ENCODE measurements around the gene AADACL4. TPM values are rescaled to one million over a fixed set of nuclear protein-coding genes. Genes with fewer than 3 reads are reported as not detected.

Gene AADACL4
- total and polyA plus RNA-seq, 2 of the 8 experiments (the other 6 are each of a cell fraction or from before 2014, with no cell fraction given) = 0.08 TPM; not detected in 1

DNA sequence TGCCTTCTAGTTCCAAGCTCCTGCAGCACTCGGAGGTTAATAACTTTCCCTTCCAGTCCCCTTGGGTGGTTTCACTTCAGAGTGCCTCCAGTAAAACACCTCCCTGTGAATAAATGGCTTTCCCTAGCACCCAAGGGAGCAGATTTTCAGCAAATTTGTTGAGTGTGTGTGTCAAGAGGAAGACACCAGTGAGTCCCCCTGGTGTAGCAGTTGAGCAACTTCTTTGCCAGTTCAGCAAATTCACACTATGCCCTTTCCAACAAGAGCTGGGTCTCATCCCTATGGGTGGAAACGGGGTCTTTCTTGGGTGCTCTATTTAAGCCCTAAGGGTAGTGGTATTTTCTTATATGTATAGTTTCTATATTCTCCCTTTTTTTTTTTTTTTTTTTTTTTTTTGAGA, 806 bp upstream of the AADACL4 start:
- Histone ChIP-seq H4K91ac (replicated peaks; ENCODE audit: insufficient read length, low read length) (no peak overlapping the region), H3K36me3 (ENCODE audit: control insufficient read depth in 2 of 4, insufficient read depth in 4 of 4, low read length in 3 of 4) (no peaks in the 10 kb centered on the region), H3K18ac (ENCODE audit: extremely low read depth, low read length) (no peak overlapping the region), H2BK15ac (ENCODE audit: low read length) (no peak overlapping the region), H3K4me3 (ENCODE audit: extremely low read depth in 1 of 4, insufficient read depth in 2 of 4, low read depth in 3 of 4, low read length in 4 of 4) (no peak overlapping the region), H4K20me1 (replicated peaks in 1 of 2; ENCODE audit: control insufficient read depth in 1 of 2, insufficient read depth in 2 of 2, low read length in 2 of 2) (no peaks in the 10 kb centered on the region), H3K4me1 (replicated peaks in 1 of 4; ENCODE audit: control insufficient read depth in 3 of 4, insufficient read depth in 4 of 4, low read length in 3 of 4) (peaks cover 0 to 5% (median 2%) of the 10 kb centered on the region in 4 experiments; a peak in 4 of 7 replicates), H3K4ac (replicated peaks; ENCODE audit: insufficient read length, low read depth, low read length) (no peak overlapping the region), H4K5ac (ENCODE audit: insufficient read length, low read depth, low read length) (no peak overlapping the region), H2BK12ac (ENCODE audit: low read depth, low read length) (no peak overlapping the region), H3K14ac (ENCODE audit: insufficient read length) (no peak overlapping the region), H2AFZ (ENCODE audit: low read length) (no peak overlapping the region), H3K23ac (ENCODE audit: insufficient read length) (no peak overlapping the region), H3K9me3 (ENCODE audit: insufficient read depth in 2 of 2, low read depth in 1 of 2, low read length in 1 of 2) (peaks cover 0 to 9% of the 10 kb centered on the region in 2 experiments; a peak in 2 of 4 replicates), H3K23me2 (ENCODE audit: low read depth, low read length) (no peaks in the 10 kb centered on the region), H2BK20ac (ENCODE audit: low read length) (no peak overlapping the region), H2AK5ac (ENCODE audit: low read depth, low read length) (no peak overlapping the region), H3K27me3 (replicated peaks in 1 of 4; ENCODE audit: control insufficient read depth in 3 of 4, extremely low read depth in 1 of 4, insufficient read depth in 3 of 4, low read length in 3 of 4) (no peaks in the 10 kb centered on the region; a peak in 1 of 7 replicates), H2BK5ac (ENCODE audit: low read depth, low read length) (no peak overlapping the region), H3K56ac (replicated peaks; ENCODE audit: insufficient read length, low read depth, low read length) (no peak overlapping the region), H2BK120ac (replicated peaks; ENCODE audit: low read depth, low read length) (no peak overlapping the region), H4K8ac (ENCODE audit: extremely low read depth, insufficient read depth, low read length) (no peak overlapping the region), H3K4me2 (ENCODE audit: insufficient read depth in 1 of 2, low read depth in 2 of 2, low read length in 2 of 2) (no peak overlapping the region), H3K27ac (ENCODE audit: low read depth, low read length) (no peak overlapping the region), H3K79me1 (ENCODE audit: low read depth, low read length) (no peaks in the 10 kb centered on the region), H3K9ac (replicated peaks in 1 of 4; ENCODE audit: extremely low read depth in 1 of 4, low read depth in 3 of 4, low read length in 3 of 4) (no peak overlapping the region; a peak in 1 of 7 replicates), H3K79me2 (ENCODE audit: control insufficient read depth in 1 of 2, insufficient read depth in 2 of 2, low read length in 2 of 2) (no peaks in the 10 kb centered on the region)
- ChIA-PET POLR2A (ENCODE audit: partially characterized antibody) (no interaction called here), CTCF (ENCODE audit: partially characterized antibody) (interaction anchor here (1.0 to 2.2 kb wide), 6 partner anchors 8 to 49 kb away, joined by 3 to 14 read pairs (median 6); no protein-coding TSS in a partner anchor)
- FAIRE-seq = no peak
- no peak for DNase-seq (ENCODE audit: low read depth in 1 of 2, low spot score in 2 of 2)
- 89% methylated on average over 2 of the region's 2 CpGs; no CpG with 5 or more reads in 1 of the 2 experiments for WGBS, 2 experiments (ENCODE audit: extremely low coverage in 1 of 2, insufficient coverage in 1 of 2, insufficient read length in 1 of 2, insufficient replicate concordance in 2 of 2, low coverage in 1 of 2, low lambda C conversion rate in 2 of 2, missing lambda C conversion rate in 1 of 2)
- no peak for TF ChIP-seq SP2 (IDR thresholded peaks at IDR 0.05; ENCODE audit: low read length)
- no peak for TF ChIP-seq BCL11A (IDR thresholded peaks at IDR 0.05; ENCODE audit: low read depth in 2 of 2, low read length in 2 of 2)
- no peak for TF ChIP-seq MAFK (IDR thresholded peaks at IDR 0.05; ENCODE audit: low read depth, low read length)
- TF ChIP-seq CREB1 (IDR thresholded peaks at IDR 0.05) = no peak
- TF ChIP-seq FOSL1 (IDR thresholded peaks at IDR 0.05; ENCODE audit: insufficient read depth, low read depth, low read length) = no peak
- TF ChIP-seq ZNF274 (IDR thresholded peaks at IDR 0.05; ENCODE audit: borderline replicate concordance, extremely low read depth, low read length) = no peak
- no peak for TF ChIP-seq CHD2 (IDR thresholded peaks at IDR 0.05; ENCODE audit: low read length)
- TF ChIP-seq JUN (IDR thresholded peaks at IDR 0.05; ENCODE audit: low read depth, low read length) = no peak
- peak in 1 of 2 experiments; percentile 22; a peak in 1 of 4 replicates for TF ChIP-seq RAD21 (IDR thresholded peaks at IDR 0.05 in 1 of 2, conservative IDR thresholded peaks at IDR 0.05 in 1 of 2; ENCODE audit: low read depth in 2 of 2, low read length in 2 of 2)
- TF ChIP-seq ASH2L (IDR thresholded peaks at IDR 0.05; ENCODE audit: low read length) = no peak
- no peak for TF ChIP-seq NANOG (IDR thresholded peaks at IDR 0.05; ENCODE audit: insufficient read depth, low read depth, low read length, poor library complexity, severe bottlenecking)
- no peak for TF ChIP-seq GABPA (IDR thresholded peaks at IDR 0.05; ENCODE audit: borderline replicate concordance, insufficient read depth, low read length)

Data from H1 (cell line).